HG03103 (cell line): ENCODE measurements around the gene ELFN2.

ENCODE experiments used
- ATAC-seq: cut with Tn5 transposase; IDR thresholded peaks from one replicate; pipeline ENCODE4 v1.9.1; 2021; ENCODE audit warnings: low read depth; ENCODE audit not compliant: unreplicated experiment

The ELFN2 gene

GRCh38 chr22:37428649-37429586 lies 1.6 kb upstream of the ELFN2 start:
- no peak for ATAC-seq

GRCh38 chr22:37427711-37428635 lies 694 bp upstream of the ELFN2 start:
- no peak for ATAC-seq

GRCh38 chr22:37426706-37427134 lies 559 bp downstream of the ELFN2 start:
- ATAC-seq = no peak

- ATAC-seq = no peak
Observed at GRCh38 chr22:37425800-37426705, 1.2 kb downstream of the ELFN2 start.

GRCh38 chr22:37425369-37425768 lies 1.9 kb downstream of the ELFN2 start:
- ATAC-seq = no peak

DNA sequence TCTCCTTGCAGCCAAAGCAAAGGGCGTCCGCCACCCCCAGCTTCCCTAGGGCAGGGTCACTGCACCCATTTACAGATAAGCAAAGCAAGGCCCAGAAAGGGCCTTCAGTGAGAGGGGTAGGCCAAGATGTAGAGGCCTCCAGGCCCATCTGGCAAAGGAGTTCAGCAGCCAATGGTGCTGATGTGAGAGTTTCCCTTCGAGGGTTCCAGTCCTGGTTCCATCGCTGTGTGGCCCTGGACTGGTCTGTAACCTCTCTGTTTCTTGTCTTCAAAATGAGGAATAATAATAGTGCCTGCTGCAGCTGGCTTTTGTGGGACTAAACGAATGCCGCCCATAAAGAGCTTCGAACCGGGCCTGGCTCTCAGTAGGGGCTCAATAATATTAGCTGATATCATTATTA lies 4.0 kb downstream of the ELFN2 start:
- no peak for ATAC-seq

DNA sequence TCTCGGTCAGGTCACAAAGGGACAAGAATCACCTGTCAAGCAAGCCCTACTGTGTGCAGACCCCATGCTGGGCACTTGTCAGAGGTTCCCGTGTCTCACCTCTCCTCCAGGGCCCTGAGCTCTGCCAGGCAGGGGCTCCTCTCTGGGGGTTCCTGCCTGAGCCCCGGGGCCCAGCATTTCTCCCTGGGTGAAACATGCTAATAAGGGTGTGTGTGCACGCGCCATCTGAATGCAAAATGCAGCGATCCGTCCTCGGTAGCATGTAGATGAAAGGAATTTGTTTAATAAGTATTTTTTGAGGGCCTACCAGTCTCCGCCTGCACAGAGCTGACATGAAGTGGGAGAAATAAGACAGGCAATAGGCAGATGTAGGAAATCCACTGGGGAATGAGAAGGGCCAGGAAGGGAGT lies 5.8 kb downstream of the ELFN2 start:
- ATAC-seq = no peak

- ATAC-seq = no peak
Observed at GRCh38 chr22:37420686-37421467, 6.4 kb downstream of the ELFN2 start.

- no peak for ATAC-seq
Observed at GRCh38 chr22:37419969-37420685, 7.2 kb downstream of the ELFN2 start.

DNA sequence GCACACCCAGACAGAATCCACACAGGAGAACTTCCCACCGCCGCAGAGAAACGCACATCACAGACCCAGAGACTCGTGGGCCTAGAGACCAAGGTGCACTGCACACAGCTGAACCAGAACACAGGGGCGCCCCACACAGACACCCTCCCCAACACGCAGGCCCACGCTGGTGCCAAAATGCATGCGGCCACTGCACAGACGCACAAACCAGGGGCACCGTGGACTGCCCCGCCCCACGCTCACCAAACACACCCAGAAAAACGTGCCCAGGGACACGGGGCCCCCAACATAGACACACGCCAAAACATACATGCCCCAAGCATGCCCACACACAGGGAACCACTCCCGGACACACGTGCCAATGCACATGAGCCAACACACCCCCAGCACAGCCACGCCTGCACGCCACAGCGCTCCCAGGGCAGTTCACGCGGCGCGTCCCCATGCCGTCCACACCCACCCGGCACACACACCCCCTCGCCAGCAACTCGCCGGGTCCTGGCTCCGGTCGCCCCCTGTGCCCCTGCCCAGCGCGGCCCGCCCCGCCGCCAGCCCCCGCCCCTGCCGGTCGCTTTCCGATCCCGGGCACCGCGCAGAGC lies 7.8 kb downstream of the ELFN2 start:
- no peak for ATAC-seq

GRCh38 chr22:37418627-37419369 lies 8.5 kb downstream of the ELFN2 start:
- ATAC-seq = no peak

- no peak for ATAC-seq
Observed at GRCh38 chr22:37417677-37418348, 9.5 kb downstream of the ELFN2 start.

GRCh38 chr22:37417264-37417663 lies 10.0 kb downstream of the ELFN2 start:
- no peak for ATAC-seq

DNA sequence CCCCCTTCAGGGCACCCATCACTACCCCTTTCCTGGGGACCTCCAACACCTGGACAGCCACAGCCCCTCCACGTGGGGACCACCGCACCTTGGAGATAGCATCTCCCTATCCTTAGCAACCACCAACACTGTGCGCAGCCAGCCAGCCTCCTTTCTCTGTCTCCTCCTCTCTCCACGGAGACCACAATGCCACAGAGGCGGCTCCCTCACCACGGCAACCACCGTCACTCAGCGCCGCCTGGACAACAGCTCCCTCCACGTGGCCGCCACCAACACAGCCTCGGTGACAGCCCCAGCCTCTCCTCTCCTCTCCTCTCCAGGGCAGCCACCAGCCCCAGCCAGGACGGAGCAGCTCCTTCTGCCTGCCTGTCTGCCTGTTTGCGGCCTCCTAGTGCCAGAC lies 10.5 kb downstream of the ELFN2 start:
- ATAC-seq = no peak

- ATAC-seq = no peak
Observed at GRCh38 chr22:37416389-37416788, 10.9 kb downstream of the ELFN2 start.

GRCh38 chr22:37415210-37415609 lies 12.1 kb downstream of the ELFN2 start:
- no peak for ATAC-seq

- ATAC-seq = no peak
Observed at GRCh38 chr22:37414288-37414687, 13.0 kb downstream of the ELFN2 start.
